ENCODE data around the gene PLEKHG5.

Gene PLEKHG5

GRCh38 chr1:6426972-6427350, 64.5 kb downstream of the PLEKHG5 start:
- Mint-ChIP-seq H3K36me3 (ENCODE audit: low read depth) (no peaks in the 10 kb centered on the region), H3K4me1 (peaks cover 20% of the 10 kb centered on the region), H3K4me3 (no peak overlapping the region), H3K27me3 (ENCODE audit: low read depth, poor library complexity) (peaks cover 81% of the 10 kb centered on the region), H3K9me3 (no peaks in the 10 kb centered on the region), H3K27ac (no peak overlapping the region)
- TF ChIP-seq CTCF (IDR thresholded peaks at IDR 0.05) = no peak
- DNase-seq = no peak

- no peaks in the 10 kb centered on the region for H3K9me3 Mint-ChIP-seq
- peaks cover 86% of the 10 kb centered on the region for H3K27me3 Mint-ChIP-seq (ENCODE audit: low read depth, poor library complexity)
- H3K4me1 Mint-ChIP-seq = peaks cover 20% of the 10 kb centered on the region
- H3K27ac Mint-ChIP-seq = no peak overlapping the region
- H3K4me3 Mint-ChIP-seq = no peak overlapping the region
- H3K36me3 Mint-ChIP-seq (ENCODE audit: low read depth) = no peaks in the 10 kb centered on the region
- no peak for DNase-seq
- TF ChIP-seq CTCF (IDR thresholded peaks at IDR 0.05) = no peak
These were observed 65.0 kb downstream of the PLEKHG5 start for GRCh38 chr1:6426277-6426971.

- Mint-ChIP-seq H3K4me3 (no peak overlapping the region), H3K9me3 (no peaks in the 10 kb centered on the region), H3K36me3 (ENCODE audit: low read depth) (no peaks in the 10 kb centered on the region), H3K27me3 (ENCODE audit: low read depth, poor library complexity) (peaks cover 88% of the 10 kb centered on the region), H3K4me1 (peaks cover 19% of the 10 kb centered on the region), H3K27ac (no peak overlapping the region)
- TF ChIP-seq CTCF (IDR thresholded peaks at IDR 0.05) = no peak
- no peak for DNase-seq
These were observed 65.8 kb downstream of the PLEKHG5 start for GRCh38 chr1:6425658-6426057.

GRCh38 chr1:6424619-6425593, 66.6 kb downstream of the PLEKHG5 start, which contains the start of gene ESPN:
ESPN (plus strand) TSS chr1:6424776; CDS start chr1:6424956, 180 bp downstream.
- H3K27me3 Mint-ChIP-seq (ENCODE audit: low read depth, poor library complexity) = peaks cover 88% of the 10 kb centered on the region
- H3K4me1 Mint-ChIP-seq = peaks cover 11% of the 10 kb centered on the region
- no peaks in the 10 kb centered on the region for H3K9me3 Mint-ChIP-seq
- no peak within 1 kb of the TSS for H3K27ac Mint-ChIP-seq
- DNase-seq = no peak
- no peak for TF ChIP-seq CTCF (IDR thresholded peaks at IDR 0.05)
- H3K4me3 Mint-ChIP-seq = no peak within 1 kb of the TSS
- no peaks in the 10 kb centered on the region for H3K36me3 Mint-ChIP-seq (ENCODE audit: low read depth)

GRCh38 chr1:6424000-6424565, 67.4 kb downstream of the PLEKHG5 start:
- Mint-ChIP-seq H3K4me1 (peaks cover 8% of the 10 kb centered on the region), H3K9me3 (no peaks in the 10 kb centered on the region), H3K27ac (no peak overlapping the region), H3K36me3 (ENCODE audit: low read depth) (no peaks in the 10 kb centered on the region), H3K27me3 (ENCODE audit: low read depth, poor library complexity) (peaks cover 87% of the 10 kb centered on the region), H3K4me3 (no peak overlapping the region)
- TF ChIP-seq CTCF (IDR thresholded peaks at IDR 0.05) = no peak
- no peak for DNase-seq
